ENCODE results near the gene SLC39A9. TPM values are rescaled to one million over a fixed set of nuclear protein-coding genes. Genes with fewer than 3 reads are reported as not detected.

Gene SLC39A9
- total and polyA plus RNA-seq, 2 donors, result 21.8 to 45.0 TPM

DNA sequence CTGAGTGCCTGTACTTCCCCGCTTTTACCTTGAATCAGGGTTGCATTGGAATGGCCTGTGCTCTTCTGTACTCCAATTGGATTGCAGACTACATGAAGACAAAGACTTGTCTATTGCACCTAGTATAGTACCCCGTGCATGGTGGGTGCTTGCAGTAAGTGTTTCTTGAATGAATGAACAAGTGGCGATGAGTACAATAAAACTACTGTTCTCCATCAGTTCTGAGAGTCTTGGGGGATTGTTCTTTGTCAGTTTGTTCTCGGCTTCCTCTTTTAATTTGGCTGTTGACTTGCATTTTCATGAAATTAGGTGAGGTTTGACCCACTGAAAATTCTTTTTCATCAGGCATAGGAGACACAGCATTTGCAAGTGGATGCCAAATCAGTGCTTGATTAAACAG lies 34.5 kb upstream of the SLC39A9 start:
- WGBS, result 95% methylated on average over 4 of the region's 4 CpGs
- no peak overlapping the region for H3K4me3 ChIP-seq (ENCODE audit: low read length in 2 of 2)
- no peaks in the 10 kb centered on the region for H3K4me1 ChIP-seq (ENCODE audit: control insufficient read depth in 2 of 2, insufficient read depth in 2 of 2, low read length in 2 of 2)
- no peak overlapping the region for H3K27ac ChIP-seq (ENCODE audit: low read depth in 1 of 2, low read length in 1 of 2)
- DNase-seq (ENCODE audit: low read depth in 6 of 9, low spot score in 9 of 9), result no peak
- H3K27me3 ChIP-seq (ENCODE audit: control insufficient read depth in 2 of 2, insufficient read depth in 1 of 2, low read length in 1 of 2), result no peaks in the 10 kb centered on the region
- no peaks in the 10 kb centered on the region for H3K36me3 ChIP-seq (ENCODE audit: control insufficient read depth in 2 of 2, insufficient read depth in 2 of 2, low read length in 1 of 2)
- no peaks in the 10 kb centered on the region for H3K9me3 ChIP-seq (ENCODE audit: control insufficient read depth in 2 of 2, insufficient read depth in 1 of 2, low read length in 1 of 2)

DNA sequence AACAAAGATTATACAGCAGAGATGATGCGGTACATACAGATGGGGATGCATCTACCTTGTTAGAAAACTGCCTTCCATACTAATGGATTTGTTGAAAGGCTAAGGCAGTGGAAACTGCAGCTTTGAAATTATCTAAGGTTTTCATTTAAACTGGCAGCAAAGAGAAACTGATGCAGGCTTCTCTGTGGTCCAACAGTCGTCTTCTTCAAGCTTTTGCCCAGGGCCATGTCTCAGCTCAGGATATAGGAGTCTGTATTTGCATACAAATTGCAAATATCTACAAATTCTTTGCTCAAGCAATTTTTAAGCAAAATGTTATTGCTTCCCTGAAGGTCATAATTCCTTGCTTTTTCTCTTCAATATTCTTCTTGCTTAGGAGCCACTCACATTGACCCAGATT lies 34.1 kb upstream of the SLC39A9 start:
- no peaks in the 10 kb centered on the region for H3K9me3 ChIP-seq (ENCODE audit: control insufficient read depth in 2 of 2, insufficient read depth in 1 of 2, low read length in 1 of 2)
- no peak for DNase-seq (ENCODE audit: low read depth in 6 of 9, low spot score in 9 of 9)
- 98% methylated on average over 2 of the region's 2 CpGs for WGBS
- no peak overlapping the region for H3K4me3 ChIP-seq (ENCODE audit: low read length in 2 of 2)
- H3K27ac ChIP-seq (ENCODE audit: low read depth in 1 of 2, low read length in 1 of 2), result no peak overlapping the region
- no peaks in the 10 kb centered on the region for H3K4me1 ChIP-seq (ENCODE audit: control insufficient read depth in 2 of 2, insufficient read depth in 2 of 2, low read length in 2 of 2)
- H3K27me3 ChIP-seq (ENCODE audit: control insufficient read depth in 2 of 2, insufficient read depth in 1 of 2, low read length in 1 of 2), result no peaks in the 10 kb centered on the region
- no peaks in the 10 kb centered on the region for H3K36me3 ChIP-seq (ENCODE audit: control insufficient read depth in 2 of 2, insufficient read depth in 2 of 2, low read length in 1 of 2)

DNA sequence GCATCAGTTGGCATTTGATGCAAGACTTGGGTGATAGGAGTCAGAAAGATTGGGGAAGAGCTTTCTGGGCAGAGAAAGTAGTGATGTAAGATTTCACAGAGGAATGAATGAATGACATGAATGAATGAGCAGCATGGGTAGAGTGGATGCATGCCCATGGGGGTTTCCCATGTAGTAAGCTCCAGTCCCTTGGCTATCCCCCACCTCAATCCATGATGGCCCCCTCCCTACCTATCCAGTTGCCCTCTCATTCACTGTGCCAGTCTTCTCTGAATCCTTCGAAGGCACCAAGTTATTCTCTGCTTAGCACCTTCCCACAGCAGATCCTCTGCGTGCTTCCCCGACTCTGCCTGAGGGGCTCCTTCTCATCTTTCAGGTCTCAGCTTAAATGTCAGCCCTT lies 32.4 kb upstream of the SLC39A9 start:
- Histone ChIP-seq H3K4me3 (ENCODE audit: low read length in 2 of 2) (no peak overlapping the region), H3K27me3 (ENCODE audit: control insufficient read depth in 2 of 2, insufficient read depth in 1 of 2, low read length in 1 of 2) (no peaks in the 10 kb centered on the region), H3K27ac (ENCODE audit: low read depth in 1 of 2, low read length in 1 of 2) (no peak overlapping the region), H3K9me3 (ENCODE audit: control insufficient read depth in 2 of 2, insufficient read depth in 1 of 2, low read length in 1 of 2) (no peaks in the 10 kb centered on the region), H3K36me3 (ENCODE audit: control insufficient read depth in 2 of 2, insufficient read depth in 2 of 2, low read length in 1 of 2) (no peaks in the 10 kb centered on the region), H3K4me1 (ENCODE audit: control insufficient read depth in 2 of 2, insufficient read depth in 2 of 2, low read length in 2 of 2) (no peaks in the 10 kb centered on the region)
- no peak for DNase-seq (ENCODE audit: low read depth in 6 of 9, low spot score in 9 of 9)
- WGBS, result 91% methylated on average over 3 of the region's 3 CpGs

DNA sequence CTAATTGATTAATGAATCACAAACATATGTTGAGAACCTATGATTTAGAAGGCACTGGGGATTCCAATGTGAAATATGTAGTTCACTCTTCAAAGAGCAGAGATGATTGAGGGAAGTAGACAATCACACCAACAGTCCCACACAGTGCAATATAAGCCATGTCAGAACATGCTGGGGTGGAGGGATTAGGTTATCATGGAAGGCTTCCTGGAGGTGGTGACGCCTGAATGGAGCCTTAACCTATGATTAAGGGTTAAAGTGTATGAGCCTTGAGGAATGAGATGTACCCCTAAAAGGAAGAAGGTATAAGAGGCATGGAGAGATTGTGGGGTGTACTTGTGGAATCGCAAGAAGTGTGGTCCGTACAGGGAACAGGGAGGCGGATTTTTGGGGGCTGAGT lies 31.7 kb upstream of the SLC39A9 start:
- 98% methylated on average over 4 of the region's 4 CpGs for WGBS
- Histone ChIP-seq H3K4me1 (ENCODE audit: control insufficient read depth in 2 of 2, insufficient read depth in 2 of 2, low read length in 2 of 2) (no peaks in the 10 kb centered on the region), H3K27me3 (ENCODE audit: control insufficient read depth in 2 of 2, insufficient read depth in 1 of 2, low read length in 1 of 2) (no peaks in the 10 kb centered on the region), H3K9me3 (ENCODE audit: control insufficient read depth in 2 of 2, insufficient read depth in 1 of 2, low read length in 1 of 2) (no peaks in the 10 kb centered on the region), H3K27ac (ENCODE audit: low read depth in 1 of 2, low read length in 1 of 2) (no peak overlapping the region), H3K36me3 (ENCODE audit: control insufficient read depth in 2 of 2, insufficient read depth in 2 of 2, low read length in 1 of 2) (no peaks in the 10 kb centered on the region), H3K4me3 (ENCODE audit: low read length in 2 of 2) (no peak overlapping the region)
- no peak for DNase-seq (ENCODE audit: low read depth in 6 of 9, low spot score in 9 of 9)

DNA sequence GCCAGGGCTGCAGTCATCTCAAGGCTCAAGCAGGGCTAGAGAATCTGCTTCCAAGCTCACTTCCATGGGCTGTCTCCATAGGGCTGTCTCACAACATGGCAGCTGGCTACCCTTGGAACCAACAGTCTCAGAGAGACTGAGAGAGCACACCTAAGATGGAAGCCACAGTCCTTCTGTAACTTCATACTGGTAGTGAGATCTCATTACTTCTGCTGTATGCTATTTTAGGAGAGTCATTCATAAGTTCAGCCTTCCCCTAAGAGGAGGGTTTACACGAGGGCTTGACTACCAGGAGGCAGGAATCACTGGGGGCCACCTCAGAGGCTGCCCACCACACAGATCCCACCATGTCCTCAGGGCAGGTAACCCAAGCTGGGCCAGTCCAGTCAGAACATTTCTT lies 30.1 kb upstream of the SLC39A9 start:
- 91% methylated on average over 1 of the region's 1 CpG for WGBS
- no peak for DNase-seq (ENCODE audit: low read depth in 6 of 9, low spot score in 9 of 9)
- no peaks in the 10 kb centered on the region for H3K9me3 ChIP-seq (ENCODE audit: control insufficient read depth in 2 of 2, insufficient read depth in 1 of 2, low read length in 1 of 2)
- no peak overlapping the region for H3K27ac ChIP-seq (ENCODE audit: low read depth in 1 of 2, low read length in 1 of 2)
- no peak overlapping the region for H3K4me3 ChIP-seq (ENCODE audit: low read length in 2 of 2)
- no peaks in the 10 kb centered on the region for H3K4me1 ChIP-seq (ENCODE audit: control insufficient read depth in 2 of 2, insufficient read depth in 2 of 2, low read length in 2 of 2)
- H3K27me3 ChIP-seq (ENCODE audit: control insufficient read depth in 2 of 2, insufficient read depth in 1 of 2, low read length in 1 of 2), result no peaks in the 10 kb centered on the region
- H3K36me3 ChIP-seq (ENCODE audit: control insufficient read depth in 2 of 2, insufficient read depth in 2 of 2, low read length in 1 of 2), result no peaks in the 10 kb centered on the region

DNA sequence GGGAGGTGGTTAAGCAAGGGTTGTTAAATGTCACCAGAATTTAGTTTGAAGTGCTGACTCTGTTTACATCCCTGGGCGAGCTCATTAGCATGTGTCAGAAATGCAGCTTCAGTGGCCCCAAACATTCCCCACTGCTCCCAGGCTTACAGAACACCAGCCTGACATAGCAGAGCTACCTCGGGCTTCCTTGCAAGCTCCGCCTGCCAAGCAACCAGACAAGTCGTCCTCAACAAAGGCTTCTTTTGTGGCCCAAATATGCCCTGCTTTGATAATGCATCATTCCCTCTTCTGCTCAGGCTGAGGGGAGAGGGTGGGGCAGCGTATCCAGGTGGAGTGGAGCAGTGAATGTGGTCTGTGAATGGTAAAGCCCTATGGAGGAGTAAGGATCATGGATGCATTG lies 28.4 kb upstream of the SLC39A9 start:
- no peak overlapping the region for H3K27ac ChIP-seq (ENCODE audit: low read depth in 1 of 2, low read length in 1 of 2)
- H3K4me1 ChIP-seq (ENCODE audit: control insufficient read depth in 2 of 2, insufficient read depth in 2 of 2, low read length in 2 of 2), result no peaks in the 10 kb centered on the region
- H3K9me3 ChIP-seq (ENCODE audit: control insufficient read depth in 2 of 2, insufficient read depth in 1 of 2, low read length in 1 of 2), result no peaks in the 10 kb centered on the region
- H3K27me3 ChIP-seq (ENCODE audit: control insufficient read depth in 2 of 2, insufficient read depth in 1 of 2, low read length in 1 of 2), result no peaks in the 10 kb centered on the region
- H3K4me3 ChIP-seq (ENCODE audit: low read length in 2 of 2), result no peak overlapping the region
- H3K36me3 ChIP-seq (ENCODE audit: control insufficient read depth in 2 of 2, insufficient read depth in 2 of 2, low read length in 1 of 2), result no peaks in the 10 kb centered on the region
- DNase-seq (ENCODE audit: low read depth in 6 of 9, low spot score in 9 of 9), result no peak
- 85% methylated on average over 5 of the region's 5 CpGs for WGBS

DNA sequence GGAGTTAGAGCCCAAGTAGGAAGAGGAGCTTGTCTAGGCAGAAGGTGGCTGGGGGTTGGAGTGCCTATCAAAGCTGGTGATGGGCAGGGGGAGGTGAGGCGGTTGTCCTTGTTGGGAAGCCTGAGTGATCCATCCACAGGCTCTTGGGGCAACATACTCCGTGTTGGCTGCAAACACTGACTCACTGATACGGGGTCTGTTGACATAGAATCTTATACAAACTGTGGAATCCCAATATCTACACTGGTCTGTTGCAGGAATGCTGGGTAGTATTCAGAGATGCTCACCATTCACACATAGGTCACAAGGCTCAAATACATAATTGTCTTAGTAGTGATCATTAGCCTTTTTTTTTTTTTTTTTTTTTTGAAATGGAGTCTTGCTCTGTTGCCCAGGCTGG lies 26.3 kb upstream of the SLC39A9 start:
- WGBS, result 99% methylated on average over 3 of the region's 3 CpGs
- peaks cover 12 to 16% of the 10 kb centered on the region in 2 donors for H3K36me3 ChIP-seq (ENCODE audit: control insufficient read depth in 2 of 2, insufficient read depth in 2 of 2, low read length in 1 of 2)
- no peaks in the 10 kb centered on the region for H3K27me3 ChIP-seq (ENCODE audit: control insufficient read depth in 2 of 2, insufficient read depth in 1 of 2, low read length in 1 of 2)
- no peak overlapping the region for H3K27ac ChIP-seq (ENCODE audit: low read depth in 1 of 2, low read length in 1 of 2)
- no peaks in the 10 kb centered on the region for H3K9me3 ChIP-seq (ENCODE audit: control insufficient read depth in 2 of 2, insufficient read depth in 1 of 2, low read length in 1 of 2)
- no peak for DNase-seq (ENCODE audit: low read depth in 6 of 9, low spot score in 9 of 9)
- no peak overlapping the region for H3K4me3 ChIP-seq (ENCODE audit: low read length in 2 of 2)
- H3K4me1 ChIP-seq (ENCODE audit: control insufficient read depth in 2 of 2, insufficient read depth in 2 of 2, low read length in 2 of 2), result no peaks in the 10 kb centered on the region

DNA sequence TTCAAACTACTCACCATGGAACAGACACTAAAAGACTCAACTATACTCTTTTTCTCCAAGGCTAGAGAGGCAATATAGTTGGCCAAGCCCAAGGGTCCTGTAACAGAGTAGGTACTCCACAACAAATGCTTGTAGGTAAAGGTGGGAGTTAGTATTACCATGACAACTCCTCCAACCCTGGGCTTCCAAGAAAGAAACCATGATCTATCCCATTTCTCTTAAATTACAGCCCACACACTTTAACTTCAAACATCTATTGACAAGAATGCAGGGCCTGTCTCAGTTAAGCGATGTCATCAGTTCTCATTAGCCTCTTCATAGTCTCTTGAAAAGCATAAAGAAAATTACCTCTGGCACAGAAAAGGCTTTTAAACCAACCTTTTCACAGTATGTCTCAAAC lies 25.4 kb upstream of the SLC39A9 start:
- H3K4me3 ChIP-seq (ENCODE audit: low read length in 2 of 2), result no peak overlapping the region
- no peak for DNase-seq (ENCODE audit: low read depth in 6 of 9, low spot score in 9 of 9)
- peaks cover 15 to 16% of the 10 kb centered on the region in 2 donors for H3K36me3 ChIP-seq (ENCODE audit: control insufficient read depth in 2 of 2, insufficient read depth in 2 of 2, low read length in 1 of 2)
- 49% methylated on average over 1 of the region's 1 CpG for WGBS
- H3K27ac ChIP-seq (ENCODE audit: low read depth in 1 of 2, low read length in 1 of 2), result no peak overlapping the region
- H3K4me1 ChIP-seq (ENCODE audit: control insufficient read depth in 2 of 2, insufficient read depth in 2 of 2, low read length in 2 of 2), result no peaks in the 10 kb centered on the region
- no peaks in the 10 kb centered on the region for H3K9me3 ChIP-seq (ENCODE audit: control insufficient read depth in 2 of 2, insufficient read depth in 1 of 2, low read length in 1 of 2)
- H3K27me3 ChIP-seq (ENCODE audit: control insufficient read depth in 2 of 2, insufficient read depth in 1 of 2, low read length in 1 of 2), result no peaks in the 10 kb centered on the region

DNA sequence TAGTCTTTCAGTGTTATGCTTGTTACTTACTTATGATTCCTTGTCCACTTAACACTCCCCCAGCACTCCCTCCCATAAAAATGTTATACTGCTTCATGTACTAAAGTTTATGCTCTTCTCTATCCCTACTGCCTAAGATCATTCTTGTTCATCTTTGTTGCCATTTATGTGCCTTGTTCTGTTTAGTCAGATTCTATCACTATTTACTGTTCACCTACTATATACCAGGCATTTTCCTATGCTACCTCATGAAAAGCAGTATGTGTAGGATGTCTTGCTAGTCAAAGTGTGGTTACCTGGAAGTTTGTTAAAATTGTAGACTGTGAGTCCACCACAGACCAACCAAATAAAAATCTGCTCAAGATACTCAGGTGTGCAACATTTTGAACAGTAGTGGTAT lies 24.3 kb upstream of the SLC39A9 start:
- no peak for DNase-seq (ENCODE audit: low read depth in 6 of 9, low spot score in 9 of 9)
- H3K4me3 ChIP-seq (ENCODE audit: low read length in 2 of 2), result no peak overlapping the region
- H3K27ac ChIP-seq (ENCODE audit: low read depth in 1 of 2, low read length in 1 of 2), result no peak overlapping the region
- peaks cover 16 to 19% of the 10 kb centered on the region in 2 donors for H3K36me3 ChIP-seq (ENCODE audit: control insufficient read depth in 2 of 2, insufficient read depth in 2 of 2, low read length in 1 of 2)
- no peaks in the 10 kb centered on the region for H3K27me3 ChIP-seq (ENCODE audit: control insufficient read depth in 2 of 2, insufficient read depth in 1 of 2, low read length in 1 of 2)
- H3K9me3 ChIP-seq (ENCODE audit: control insufficient read depth in 2 of 2, insufficient read depth in 1 of 2, low read length in 1 of 2), result no peaks in the 10 kb centered on the region
- no peaks in the 10 kb centered on the region for H3K4me1 ChIP-seq (ENCODE audit: control insufficient read depth in 2 of 2, insufficient read depth in 2 of 2, low read length in 2 of 2)

DNA sequence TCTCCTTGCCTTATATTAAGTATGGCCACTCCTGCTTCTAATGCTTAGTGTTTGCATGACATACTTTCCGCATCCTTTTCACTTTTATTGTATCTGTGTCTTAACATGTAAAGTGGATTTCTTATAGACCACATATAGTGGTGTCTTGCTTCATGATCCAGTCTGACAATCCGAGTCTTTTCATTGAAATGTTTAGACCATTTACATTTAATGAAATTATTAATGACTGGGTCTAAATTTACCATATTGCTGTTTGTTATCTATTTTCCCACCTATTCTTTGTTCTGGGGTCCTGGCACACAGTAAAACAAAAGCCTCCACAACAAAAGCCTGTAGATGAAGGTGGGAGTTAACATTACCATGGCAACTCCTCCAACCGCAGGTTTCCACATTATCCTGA lies 23.3 kb upstream of the SLC39A9 start:
- Histone ChIP-seq H3K9me3 (ENCODE audit: control insufficient read depth in 2 of 2, insufficient read depth in 1 of 2, low read length in 1 of 2) (no peaks in the 10 kb centered on the region), H3K4me3 (ENCODE audit: low read length in 2 of 2) (no peak overlapping the region), H3K36me3 (ENCODE audit: control insufficient read depth in 2 of 2, insufficient read depth in 2 of 2, low read length in 1 of 2) (peaks cover 24 to 26% of the 10 kb centered on the region in 2 donors), H3K27me3 (ENCODE audit: control insufficient read depth in 2 of 2, insufficient read depth in 1 of 2, low read length in 1 of 2) (no peaks in the 10 kb centered on the region), H3K4me1 (ENCODE audit: control insufficient read depth in 2 of 2, insufficient read depth in 2 of 2, low read length in 2 of 2) (no peaks in the 10 kb centered on the region), H3K27ac (ENCODE audit: low read depth in 1 of 2, low read length in 1 of 2) (no peak overlapping the region)
- no peak for DNase-seq (ENCODE audit: low read depth in 6 of 9, low spot score in 9 of 9)
- 98% methylated on average over 3 of the region's 3 CpGs for WGBS
